Kidney epithelial cell (primary cell): ENCODE data around the gene PLD4. TPM values are rescaled to one million over a fixed set of nuclear protein-coding genes. Genes with fewer than 3 reads are reported as not detected.
A peak's percentile ranks its signal among the peaks of the same experiment; 100 is the strongest.

Experiments
- DNase-seq: peaks from one replicate; pipeline ENCODE4 v3.0.0-alpha.2; 2010; ENCODE audit warnings: low read depth
- H3K27me3 ChIP-seq: 2 replicates; pipeline ENCODE4 v1.6.0; 2011; ENCODE audit warnings: low read length; ENCODE audit not compliant: control insufficient read depth, insufficient read depth
- H3K36me3 ChIP-seq: 2 replicates; pipeline ENCODE4 v1.5.1; 2011; ENCODE audit warnings: low read length; ENCODE audit not compliant: control insufficient read depth, insufficient read depth
- H3K4me3 ChIP-seq: 2 replicates; pipeline ENCODE4 v1.5.1; 2011; ENCODE audit warnings: low read depth, mild to moderate bottlenecking, control low read depth, low read length
- total RNA-seq: library from RNA; depleted of rRNA; stranded (reverse); fragments of >200 nt; gene quantifications from 2 replicates; pipeline ENCODE4 v1.2.3, GENCODE V29; 2015
- TF ChIP-seq, protein P1 (sequence below): IDR thresholded peaks from 2 replicates; pipeline ENCODE4 v1.5.1; 2011; ENCODE audit warnings: mild to moderate bottlenecking, moderate library complexity, low read length, control low read depth, inconsistent platforms; ENCODE audit not compliant: insufficient read depth, poor library complexity, severe bottlenecking

Gene PLD4
- total RNA-seq, 1 donor from 2014 or later, result 0.04 TPM

DNA sequence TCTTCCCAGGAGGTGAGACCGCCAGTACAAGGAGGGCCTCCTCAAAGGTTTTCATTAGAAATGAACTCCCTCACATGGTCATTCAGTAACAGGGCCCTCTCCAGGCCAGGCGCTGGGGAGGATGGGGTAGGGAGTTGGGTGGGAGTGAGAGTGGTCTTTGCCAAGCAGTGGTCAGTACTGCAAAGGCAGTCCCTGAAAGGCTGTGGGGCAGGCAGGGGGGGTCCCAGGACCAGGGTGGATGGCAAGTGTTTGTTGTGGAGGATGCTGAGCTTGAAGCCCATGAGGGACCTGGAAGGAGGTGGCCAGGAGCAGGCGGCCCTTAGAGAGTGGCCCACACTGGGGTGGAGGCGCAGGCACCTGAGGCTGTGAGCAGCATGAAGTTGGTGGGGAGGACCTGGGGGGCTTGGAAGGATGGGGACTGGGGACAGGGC, 33.5 kb upstream of the PLD4 start:
- no peaks in the 10 kb centered on the region for H3K27me3 ChIP-seq
- DNase-seq, result no peak
- H3K36me3 ChIP-seq, result peaks cover 2% of the 10 kb centered on the region
- no peak overlapping the region for H3K4me3 ChIP-seq
- TF ChIP-seq, protein P1, sequence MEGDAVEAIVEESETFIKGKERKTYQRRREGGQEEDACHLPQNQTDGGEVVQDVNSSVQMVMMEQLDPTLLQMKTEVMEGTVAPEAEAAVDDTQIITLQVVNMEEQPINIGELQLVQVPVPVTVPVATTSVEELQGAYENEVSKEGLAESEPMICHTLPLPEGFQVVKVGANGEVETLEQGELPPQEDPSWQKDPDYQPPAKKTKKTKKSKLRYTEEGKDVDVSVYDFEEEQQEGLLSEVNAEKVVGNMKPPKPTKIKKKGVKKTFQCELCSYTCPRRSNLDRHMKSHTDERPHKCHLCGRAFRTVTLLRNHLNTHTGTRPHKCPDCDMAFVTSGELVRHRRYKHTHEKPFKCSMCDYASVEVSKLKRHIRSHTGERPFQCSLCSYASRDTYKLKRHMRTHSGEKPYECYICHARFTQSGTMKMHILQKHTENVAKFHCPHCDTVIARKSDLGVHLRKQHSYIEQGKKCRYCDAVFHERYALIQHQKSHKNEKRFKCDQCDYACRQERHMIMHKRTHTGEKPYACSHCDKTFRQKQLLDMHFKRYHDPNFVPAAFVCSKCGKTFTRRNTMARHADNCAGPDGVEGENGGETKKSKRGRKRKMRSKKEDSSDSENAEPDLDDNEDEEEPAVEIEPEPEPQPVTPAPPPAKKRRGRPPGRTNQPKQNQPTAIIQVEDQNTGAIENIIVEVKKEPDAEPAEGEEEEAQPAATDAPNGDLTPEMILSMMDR, result no peak

DNA sequence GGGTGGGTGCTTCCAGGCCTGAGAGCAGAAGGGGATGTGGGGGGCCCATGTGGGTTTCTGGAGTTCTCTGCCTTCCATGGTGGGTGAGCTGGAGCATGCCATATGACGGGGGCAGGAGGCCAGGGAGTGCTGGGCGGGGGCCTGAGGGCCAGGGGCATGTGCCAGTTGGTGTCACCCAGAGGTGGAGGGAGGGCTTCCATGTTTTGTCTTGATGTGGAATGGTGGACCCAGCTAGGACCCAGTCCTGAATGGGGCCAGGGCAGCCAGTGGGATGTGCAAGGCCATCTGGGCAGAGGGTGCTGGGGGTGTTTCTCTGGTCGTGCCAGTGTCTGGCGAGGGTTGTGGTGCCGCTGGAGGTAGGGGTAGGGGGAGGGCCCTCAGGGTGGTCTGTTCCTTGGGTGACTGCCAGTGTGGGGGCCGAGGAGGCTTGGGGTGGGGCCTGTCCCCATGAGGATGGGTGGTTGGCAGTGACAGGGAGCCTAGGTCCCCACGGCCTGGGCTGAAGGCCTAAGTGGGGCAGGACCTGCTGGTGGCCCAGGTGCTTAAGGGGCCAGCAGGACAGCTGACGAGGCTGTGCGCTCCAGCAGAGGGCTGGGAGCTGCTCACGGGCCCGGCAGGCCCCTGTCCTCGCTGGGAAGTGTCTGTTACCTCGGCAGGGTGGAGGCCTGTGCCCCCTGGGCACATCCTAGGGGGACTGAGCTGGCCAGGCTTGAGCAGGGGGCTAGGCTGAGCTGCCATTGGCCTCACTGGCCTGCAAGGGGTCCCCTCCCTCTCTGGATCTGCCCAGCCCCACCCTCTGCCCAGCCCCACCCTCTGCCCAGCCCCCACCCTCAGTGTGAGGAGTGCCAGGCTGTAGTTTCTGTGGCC, 32.8 kb upstream of the PLD4 start:
- TF ChIP-seq, protein P1, result no peak
- no peak for DNase-seq
- Histone ChIP-seq H3K36me3 (peaks cover 2% of the 10 kb centered on the region), H3K4me3 (no peak overlapping the region), H3K27me3 (no peaks in the 10 kb centered on the region)

DNA sequence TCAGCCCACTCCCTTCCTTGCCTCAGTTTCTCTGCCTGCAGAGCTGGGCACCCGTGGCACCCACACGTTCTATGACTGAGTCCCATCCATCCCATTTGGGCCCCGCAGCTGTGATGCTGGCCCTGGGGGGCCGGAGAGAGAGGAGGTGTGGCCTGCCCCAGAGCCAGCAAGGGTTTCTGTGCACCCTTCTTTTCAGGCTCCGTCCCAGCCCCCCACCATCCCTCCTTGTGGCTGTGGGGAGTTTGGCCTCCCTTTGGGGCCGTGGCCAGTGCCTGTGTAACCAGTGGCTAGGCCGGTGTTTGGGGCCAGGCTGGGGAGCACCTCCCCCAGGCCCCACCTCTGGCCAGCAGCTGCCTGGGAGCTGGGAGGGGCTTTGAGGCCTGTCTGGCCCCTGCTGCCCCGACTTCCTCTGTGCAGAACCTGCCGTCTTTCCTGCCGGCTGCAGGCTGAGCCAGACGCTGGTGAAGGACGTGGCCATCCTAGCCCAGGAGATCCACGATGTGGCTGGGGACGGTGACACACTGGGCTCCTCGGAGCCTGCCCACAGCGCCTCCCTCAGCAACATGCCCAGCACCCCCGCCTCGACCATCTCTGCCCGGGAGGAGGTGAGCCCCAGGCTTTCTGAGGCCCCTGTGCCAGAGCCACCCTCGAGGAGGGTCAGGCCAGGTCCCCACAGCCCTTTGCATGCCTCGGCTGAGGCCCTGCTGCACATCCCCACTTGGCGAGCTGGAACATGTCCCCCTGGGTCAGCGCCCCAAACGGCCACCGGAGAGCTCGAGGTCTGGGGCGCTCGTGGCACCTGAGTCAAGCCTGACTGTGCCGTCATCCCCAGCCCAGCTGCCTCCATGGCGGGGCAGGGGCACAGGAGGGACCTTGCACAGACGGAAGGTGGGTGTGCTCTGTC, 31.9 kb upstream of the PLD4 start:
- no peak for DNase-seq
- no peak overlapping the region for H3K4me3 ChIP-seq

DNA sequence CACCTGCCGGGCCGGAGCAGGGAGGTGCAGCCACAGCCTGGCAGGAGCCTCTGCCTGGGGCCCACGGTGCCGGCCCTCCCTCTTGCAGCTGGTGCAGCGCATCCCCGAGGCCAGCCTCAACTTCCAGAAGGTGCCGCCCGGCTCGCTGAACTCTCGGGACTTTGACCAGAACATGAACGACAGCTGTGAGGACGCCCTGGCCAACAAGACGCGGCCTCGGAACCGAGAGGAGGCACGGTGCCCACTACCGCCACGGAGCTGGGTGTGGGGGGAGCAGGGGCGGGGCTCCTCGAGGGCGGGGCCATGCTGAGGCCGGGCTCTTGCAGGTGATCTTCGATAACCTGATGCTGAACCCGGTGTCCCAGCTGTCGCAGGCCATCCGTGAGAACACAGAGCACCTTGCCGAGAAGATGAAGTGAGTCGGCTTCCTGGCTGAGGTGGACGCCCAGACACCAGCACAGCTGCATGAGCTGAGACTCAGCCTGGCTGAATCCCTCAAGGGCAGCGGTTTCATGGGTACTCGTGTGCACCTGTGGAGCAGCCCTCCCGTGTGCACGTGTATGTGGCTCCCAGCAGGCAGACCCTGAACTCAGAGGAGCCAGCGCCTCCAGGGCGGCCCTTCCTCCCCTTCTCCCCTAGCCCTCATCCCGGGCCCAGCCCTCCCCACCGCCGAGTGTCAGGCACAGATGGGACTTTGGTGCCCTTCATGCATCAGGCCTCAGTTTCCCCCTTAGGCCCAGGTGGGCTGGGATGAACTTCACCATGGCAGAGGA, 31.1 kb upstream of the PLD4 start:
- Histone ChIP-seq H3K27me3 (no peaks in the 10 kb centered on the region), H3K36me3 (peaks cover 1% of the 10 kb centered on the region), H3K4me3 (no peak overlapping the region)
- DNase-seq, result no peak
- TF ChIP-seq, protein P1, result no peak

More for the DNA sequence above, 31.9 kb upstream of the PLD4 start:
- peaks cover 1% of the 10 kb centered on the region for H3K36me3 ChIP-seq
- TF ChIP-seq, protein P1, result no peak
- no peaks in the 10 kb centered on the region for H3K27me3 ChIP-seq

DNA sequence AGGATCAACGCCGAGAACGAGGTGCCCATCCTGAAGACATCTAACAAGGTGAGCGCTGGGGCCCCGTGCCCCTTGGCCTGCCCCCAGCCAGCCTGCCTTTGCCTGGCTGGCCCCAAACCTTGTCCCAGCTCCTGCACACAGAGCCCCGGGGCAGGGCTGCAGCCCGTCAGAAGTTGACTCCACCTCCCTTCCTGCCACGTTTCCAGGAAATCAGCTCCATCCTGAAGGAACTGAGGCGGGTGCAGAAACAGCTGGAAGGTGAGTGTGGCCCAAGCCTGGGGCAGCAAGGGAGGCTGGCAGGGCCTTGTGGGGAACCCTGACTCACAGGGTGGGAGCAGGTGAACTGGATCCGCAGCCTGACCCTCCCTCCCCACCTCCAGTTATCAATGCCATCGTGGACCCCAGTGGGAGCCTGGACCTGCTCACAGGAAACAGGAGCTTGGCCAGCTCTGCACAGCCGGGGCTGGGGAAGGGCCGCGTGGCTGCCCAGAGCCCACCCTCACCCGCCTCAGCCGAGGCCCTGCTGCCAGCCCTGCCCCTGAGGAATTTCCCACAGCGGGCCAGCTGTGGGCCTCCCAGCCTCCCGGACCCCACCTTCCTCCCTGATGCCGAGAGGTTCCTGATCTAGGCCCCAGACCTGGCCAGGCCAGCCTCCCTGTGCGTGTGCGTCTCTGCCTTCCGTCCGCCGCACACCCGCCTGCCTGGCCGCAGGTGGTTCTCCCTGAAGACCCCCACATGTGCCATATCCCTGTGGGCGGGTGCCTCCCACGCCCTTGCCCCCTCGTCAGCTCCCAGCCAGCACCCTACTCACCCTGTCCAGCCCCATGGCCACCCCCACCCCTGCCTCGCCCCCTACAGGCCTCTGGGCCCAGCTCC, 30.1 kb upstream of the PLD4 start:
- H3K36me3 ChIP-seq, result no peaks in the 10 kb centered on the region
- DNase-seq, result no peak
- H3K27me3 ChIP-seq, result peaks cover 4% of the 10 kb centered on the region
- TF ChIP-seq, protein P1, result peak; percentile 11
- no peak overlapping the region for H3K4me3 ChIP-seq
